Activated CD8-positive, alpha-beta T cell treated with anti-CD3 and anti-CD28 coated beads, Interleukin-2, amount 10 ng/mL, durations not matched to agents 7 days and 5 days (primary cell): ENCODE results near the gene SLIT1. TPM values are rescaled to one million over a fixed set of nuclear protein-coding genes. Genes with fewer than 3 reads are reported as not detected.

Experiments
- ATAC-seq: fragments of 150-1000 bp; cut with Tn5 transposase; one replicate; pipeline ENCODE4 v1.10.0; 2021; ENCODE audit warnings: moderate library complexity
- CTCF ChIA-PET: fragments of 350-600 bp; sonication (Branson Sonifier 250); formaldehyde crosslinking; loops from one replicate; lab custom pipeline; 2021; ENCODE audit warnings: antibody characterized with exemption; lab: Charles Lee
- POLR2A ChIA-PET: fragments of 350-600 bp; sonication (Branson Sonifier 250); formaldehyde crosslinking; loops from one replicate; lab custom pipeline; 2021; ENCODE audit warnings: antibody characterized with exemption; lab: Charles Lee
- DNase-seq: peaks from one replicate; pipeline ENCODE4 v3.0.0-alpha.2; 2020
- H3K27ac Mint-ChIP-seq: one replicate; pipeline ENCODE4 v1.8.0; 2021; ENCODE audit warnings: mild to moderate bottlenecking, mixed read lengths
- H3K27me3 Mint-ChIP-seq: one replicate; pipeline ENCODE4 v1.8.0; 2021; ENCODE audit warnings: low read depth, mixed read lengths
- H3K36me3 Mint-ChIP-seq: one replicate; pipeline ENCODE4 v1.8.0; 2021; ENCODE audit warnings: low read depth, mixed read lengths
- H3K4me1 Mint-ChIP-seq: one replicate; pipeline ENCODE4 v1.8.0; 2021; ENCODE audit warnings: low read depth, mixed read lengths
- H3K4me3 Mint-ChIP-seq: one replicate; pipeline ENCODE4 v1.8.0; 2021; ENCODE audit warnings: mild to moderate bottlenecking, mixed read lengths
- H3K9me3 Mint-ChIP-seq: one replicate; pipeline ENCODE4 v1.8.0; 2022; ENCODE audit warnings: mixed read lengths; ENCODE audit not compliant: insufficient read depth
- total RNA-seq, 2 experiments: library from RNA; stranded (reverse); gene quantifications; one replicate each; pipeline ENCODE4 v1.2.3, GENCODE V29; 2021

SLIT1 gene
- total RNA-seq, 2 experiments from 2014 or later = 0.70 to 0.71 TPM

- peaks cover 11% of the 10 kb centered on the region for H3K4me1 Mint-ChIP-seq
- DNase-seq (no peak), ATAC-seq (no peak)
- H3K27me3 Mint-ChIP-seq = no peaks in the 10 kb centered on the region
- no peak overlapping the region for H3K27ac Mint-ChIP-seq
- ChIA-PET CTCF (interaction anchor here (0.9 to 3.6 kb wide), 3 partner anchors 9 to 223 kb away, joined by 4 to 20 read pairs (median 4); no protein-coding TSS in a partner anchor), POLR2A (no interaction called here)
- H3K36me3 Mint-ChIP-seq = peaks cover 3% of the 10 kb centered on the region
- H3K4me3 Mint-ChIP-seq = no peak overlapping the region
- H3K9me3 Mint-ChIP-seq = no peaks in the 10 kb centered on the region
Observed at GRCh38 chr10:96987141-96987841, 198.5 kb downstream of the SLIT1 start.

GRCh38 chr10:96986200-96986856 lies 199.4 kb downstream of the SLIT1 start:
- H3K9me3 Mint-ChIP-seq = no peaks in the 10 kb centered on the region
- no peak overlapping the region for H3K4me3 Mint-ChIP-seq
- H3K27ac Mint-ChIP-seq = no peak overlapping the region
- H3K4me1 Mint-ChIP-seq = peaks cover 11% of the 10 kb centered on the region
- CTCF ChIA-PET = interaction anchor here (1.5 to 3.6 kb wide), 2 partner anchors 10 to 38 kb away, joined by 4 to 20 read pairs; no protein-coding TSS in a partner anchor
- POLR2A ChIA-PET = no interaction called here
- no peak for DNase-seq
- H3K36me3 Mint-ChIP-seq = peaks cover 10% of the 10 kb centered on the region
- no peak for ATAC-seq
- no peaks in the 10 kb centered on the region for H3K27me3 Mint-ChIP-seq

GRCh38 chr10:96984541-96985131 lies 201.1 kb downstream of the SLIT1 start:
- Mint-ChIP-seq H3K27ac (peak overlapping the region; percentile 22), H3K36me3 (peaks cover 17% of the 10 kb centered on the region), H3K4me1 (peaks cover 11% of the 10 kb centered on the region), H3K27me3 (no peaks in the 10 kb centered on the region), H3K9me3 (no peaks in the 10 kb centered on the region), H3K4me3 (peak overlapping the region; percentile 51)
- ATAC-seq (peak; percentile 73), DNase-seq (peak; percentile 29)
- ChIA-PET CTCF (interaction anchor here (0.8 to 3.6 kb wide), 8 partner anchors 9 to 344 kb away, joined by 3 to 20 read pairs (median 4); no protein-coding TSS in a partner anchor), POLR2A (interaction anchor here (0.6 kb wide), 1 partner anchor 20 kb away, joined by 3 read pairs; no protein-coding TSS in a partner anchor)

GRCh38 chr10:96982149-96982930 lies 203.4 kb downstream of the SLIT1 start:
- H3K27ac Mint-ChIP-seq = no peak overlapping the region
- H3K9me3 Mint-ChIP-seq = no peaks in the 10 kb centered on the region
- no peak for ATAC-seq
- CTCF ChIA-PET = interaction anchor here (0.8 to 1.2 kb wide), 2 partner anchors 43 to 55 kb away, joined by 3 read pairs; no protein-coding TSS in a partner anchor
- H3K27me3 Mint-ChIP-seq = no peaks in the 10 kb centered on the region
- H3K4me1 Mint-ChIP-seq = peaks cover 25% of the 10 kb centered on the region
- H3K4me3 Mint-ChIP-seq = no peak overlapping the region
- POLR2A ChIA-PET = no interaction called here
- H3K36me3 Mint-ChIP-seq = peaks cover 17% of the 10 kb centered on the region
- DNase-seq = no peak

DNA sequence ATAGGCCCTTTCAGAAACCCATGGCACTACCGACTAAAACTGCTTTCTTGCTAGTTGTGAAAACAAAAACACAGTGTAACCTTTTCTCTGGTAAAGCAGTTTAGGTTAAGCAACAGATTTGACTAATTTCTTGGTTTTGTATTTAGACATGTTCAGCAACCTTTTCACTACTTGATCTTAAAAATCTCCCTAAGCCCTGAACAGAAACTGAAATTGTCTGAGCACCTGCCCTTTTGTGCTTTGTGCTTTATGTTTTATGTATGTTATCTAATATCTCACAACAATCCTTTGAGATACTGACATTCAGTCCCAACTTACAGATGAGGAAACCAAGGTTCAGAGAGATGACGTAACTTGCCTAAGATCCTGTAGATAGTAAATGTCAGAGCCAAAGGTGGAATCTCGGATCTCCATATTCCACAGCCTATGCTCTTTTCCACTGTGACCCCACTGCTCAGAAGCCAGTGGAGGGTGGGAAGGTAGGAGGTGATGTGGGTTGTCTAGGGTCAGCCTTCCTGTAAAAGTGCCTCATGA lies 207.1 kb downstream of the SLIT1 start:
- ChIA-PET POLR2A (no interaction called here), CTCF (interaction anchor here (1.8 kb wide), 2 partner anchors 47 to 68 kb away, joined by 6 to 10 read pairs; no protein-coding TSS in a partner anchor)
- Mint-ChIP-seq H3K36me3 (peaks cover 17% of the 10 kb centered on the region), H3K27me3 (no peaks in the 10 kb centered on the region), H3K4me1 (peaks cover 14% of the 10 kb centered on the region), H3K9me3 (no peaks in the 10 kb centered on the region), H3K4me3 (no peak overlapping the region), H3K27ac (no peak overlapping the region)
- no peak for ATAC-seq
- DNase-seq = no peak

DNA sequence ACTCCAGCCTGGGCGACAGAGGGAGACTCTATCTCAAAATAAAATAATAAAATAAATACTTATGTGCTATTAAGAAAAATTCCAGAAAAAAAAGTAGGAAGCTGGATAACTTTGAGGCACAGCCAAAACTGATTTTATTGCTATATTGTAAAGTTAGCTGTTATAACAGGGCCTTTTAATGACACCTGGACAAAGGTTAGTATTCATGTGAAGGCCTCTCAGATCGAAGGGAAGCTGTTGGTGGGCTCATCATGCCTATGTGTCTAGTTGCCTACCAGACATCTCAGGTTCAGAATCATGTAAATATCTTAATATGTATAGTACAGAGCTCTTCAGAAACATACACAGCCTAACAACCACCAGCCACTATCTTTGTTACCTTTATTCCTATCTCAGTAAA lies 210.6 kb downstream of the SLIT1 start:
- no peak overlapping the region for H3K4me3 Mint-ChIP-seq
- no peaks in the 10 kb centered on the region for H3K36me3 Mint-ChIP-seq
- H3K4me1 Mint-ChIP-seq = peaks cover 14% of the 10 kb centered on the region

DNA sequence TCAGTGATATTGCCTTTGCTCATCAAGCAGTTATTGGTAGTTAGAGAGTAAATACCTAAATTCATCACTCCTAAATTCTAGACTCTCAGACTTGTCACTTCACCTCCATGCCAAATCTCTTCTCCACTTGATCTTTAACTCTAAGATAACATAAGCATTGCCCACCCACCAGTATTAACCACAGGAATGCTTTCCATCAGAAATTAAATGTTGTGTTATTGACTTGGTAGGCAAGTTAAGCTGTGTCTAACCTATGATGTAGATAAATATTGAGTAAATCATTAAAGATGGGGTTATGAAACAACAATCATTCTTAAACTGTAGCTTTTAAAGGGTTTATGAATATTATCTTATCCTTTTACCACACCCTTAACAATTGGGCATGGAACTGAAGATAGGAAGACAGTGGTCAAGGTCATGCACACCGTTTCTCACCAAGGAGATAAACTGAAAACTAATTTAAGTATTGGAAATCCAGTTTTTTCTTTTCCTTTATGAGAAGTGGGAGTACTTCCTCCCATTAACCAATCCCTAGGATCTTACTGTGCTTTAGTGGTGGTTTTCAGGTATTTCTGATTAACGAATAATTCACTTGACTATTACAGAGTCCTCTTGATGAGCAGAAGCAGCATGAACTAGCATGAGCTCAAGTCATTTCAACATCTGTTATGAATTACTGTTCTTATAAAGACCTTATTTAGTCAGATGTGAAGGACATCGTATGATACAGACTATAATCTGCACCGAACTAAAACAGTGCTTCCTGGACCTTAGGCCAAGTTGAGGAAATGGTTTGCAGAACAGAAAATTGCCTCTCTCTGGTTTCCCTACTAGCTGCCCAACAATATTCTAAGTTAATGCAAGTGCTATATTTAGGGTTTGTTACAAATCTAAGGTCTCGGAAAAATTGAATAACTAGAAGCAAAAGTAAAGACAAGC lies 211.7 kb downstream of the SLIT1 start:
- ChIA-PET CTCF (interaction anchor here (1.1 to 3.1 kb wide), 4 partner anchors 11 to 63 kb away, joined by 3 to 14 read pairs (median 5); no protein-coding TSS in a partner anchor), POLR2A (interaction anchor here (1.4 kb wide), 1 partner anchor 14 kb away, joined by 3 read pairs; no protein-coding TSS in a partner anchor)
- Mint-ChIP-seq H3K9me3 (no peaks in the 10 kb centered on the region), H3K4me3 (no peak overlapping the region), H3K4me1 (peaks cover 12% of the 10 kb centered on the region), H3K27me3 (no peaks in the 10 kb centered on the region), H3K27ac (no peak overlapping the region), H3K36me3 (no peaks in the 10 kb centered on the region)
- DNase-seq (no peak), ATAC-seq (no peak)

More for the DNA sequence above, 210.6 kb downstream of the SLIT1 start:
- ATAC-seq = no peak
- Mint-ChIP-seq H3K27ac (no peak overlapping the region), H3K27me3 (no peaks in the 10 kb centered on the region), H3K9me3 (no peaks in the 10 kb centered on the region)
- DNase-seq = no peak
- POLR2A ChIA-PET = interaction anchor here (1.4 kb wide), 1 partner anchor 15 kb away, joined by 3 read pairs; no protein-coding TSS in a partner anchor
- CTCF ChIA-PET = interaction anchor here (1.3 to 3.1 kb wide), 3 partner anchors 10 to 62 kb away, joined by 4 to 14 read pairs (median 6); no protein-coding TSS in a partner anchor

DNA sequence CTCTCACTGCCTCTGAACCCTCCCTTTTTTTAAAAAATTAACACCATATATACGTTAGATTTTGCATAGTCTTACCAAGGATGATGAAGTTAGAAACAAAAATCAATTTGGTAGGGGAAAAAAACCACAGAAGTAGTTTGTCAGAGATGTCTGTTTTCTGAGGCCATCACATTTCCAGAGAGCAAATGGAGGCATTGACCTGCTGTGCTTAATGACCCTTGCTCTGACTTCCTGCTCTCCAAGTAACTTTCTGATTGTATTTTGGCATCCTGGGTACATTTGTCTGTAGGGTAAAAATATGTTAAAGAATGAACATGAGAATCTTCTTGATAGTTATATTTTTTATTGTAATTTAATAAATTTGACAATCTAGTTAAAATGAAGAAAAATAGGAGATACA lies 213.5 kb downstream of the SLIT1 start:
- ATAC-seq (no peak), DNase-seq (no peak)
- Mint-ChIP-seq H3K27ac (no peak overlapping the region), H3K36me3 (no peaks in the 10 kb centered on the region), H3K9me3 (no peaks in the 10 kb centered on the region), H3K4me1 (no peaks in the 10 kb centered on the region), H3K4me3 (no peak overlapping the region), H3K27me3 (no peaks in the 10 kb centered on the region)
- POLR2A ChIA-PET = no interaction called here
- CTCF ChIA-PET = no interaction called here

DNA sequence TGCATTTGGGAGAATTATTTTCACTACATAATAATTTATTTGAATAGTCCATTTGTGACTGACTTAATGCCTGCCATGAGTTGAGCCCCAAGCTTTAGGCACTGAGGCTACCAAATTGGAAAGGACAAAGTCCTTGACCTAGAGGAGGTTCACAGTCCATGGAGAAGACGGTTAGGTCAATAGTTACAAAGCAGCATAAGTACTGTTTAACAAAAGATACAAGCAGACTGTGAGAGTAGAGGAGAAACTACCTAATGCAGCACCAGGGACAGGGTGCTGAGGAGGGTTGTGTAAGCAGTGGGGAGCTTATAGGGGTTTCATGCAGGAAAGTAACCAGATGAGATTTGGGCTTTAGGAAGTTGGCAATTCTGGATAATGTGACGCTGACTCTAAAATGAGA lies 214.4 kb downstream of the SLIT1 start:
- H3K36me3 Mint-ChIP-seq = no peaks in the 10 kb centered on the region
- no peak overlapping the region for H3K27ac Mint-ChIP-seq
- H3K27me3 Mint-ChIP-seq = no peaks in the 10 kb centered on the region
- ChIA-PET CTCF (no interaction called here), POLR2A (no interaction called here)
- H3K4me1 Mint-ChIP-seq = no peaks in the 10 kb centered on the region
- no peak for DNase-seq
- ATAC-seq = no peak
- no peaks in the 10 kb centered on the region for H3K9me3 Mint-ChIP-seq
- H3K4me3 Mint-ChIP-seq = no peak overlapping the region

DNA sequence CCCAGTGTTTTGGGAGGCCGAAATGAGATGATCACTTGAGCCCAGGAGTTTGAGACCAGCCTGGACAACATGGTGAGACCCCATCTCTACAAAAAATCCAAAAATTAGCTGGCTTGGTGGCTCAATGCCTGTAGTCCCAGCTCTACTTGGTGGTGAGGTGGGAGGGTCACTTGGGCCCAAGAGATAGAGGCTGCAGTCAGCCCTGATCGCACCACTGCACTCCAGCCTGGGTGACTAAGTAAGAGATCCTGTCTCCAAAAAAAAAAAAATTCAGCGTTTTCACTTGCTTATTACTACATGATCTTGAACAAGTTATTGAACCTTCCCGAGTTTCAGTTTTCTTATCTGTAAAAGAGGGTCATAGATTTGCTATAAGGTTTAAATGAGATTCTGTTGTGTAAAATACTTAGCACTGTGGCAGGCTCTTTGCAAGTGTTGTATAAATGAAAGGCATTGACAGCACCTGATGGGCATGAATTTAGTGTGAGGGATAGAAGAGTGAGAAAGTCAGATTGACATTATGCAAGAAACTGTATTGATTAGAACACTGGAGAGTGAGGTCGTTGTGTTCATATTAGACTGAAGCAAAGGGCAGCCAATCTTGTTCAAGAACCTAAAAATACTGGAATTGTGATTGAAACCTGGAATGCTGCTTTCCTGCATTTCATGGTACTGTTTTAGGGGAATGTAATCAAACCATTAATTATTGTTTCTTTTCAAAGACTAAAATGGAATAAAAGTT lies 216.9 kb downstream of the SLIT1 start:
- ATAC-seq (no peak), DNase-seq (no peak)
- ChIA-PET POLR2A (no interaction called here), CTCF (no interaction called here)
- Mint-ChIP-seq H3K36me3 (no peaks in the 10 kb centered on the region), H3K4me1 (no peaks in the 10 kb centered on the region), H3K27ac (no peak overlapping the region), H3K27me3 (no peaks in the 10 kb centered on the region), H3K9me3 (no peaks in the 10 kb centered on the region), H3K4me3 (no peak overlapping the region)
